GM18502 (cell line): ENCODE data around the gene WDHD1.
"Not testable (repeated sequence)": the region's sequence is repeated elsewhere in the genome, so short reads cannot be mapped to it uniquely, and the experiment has no call there.

ENCODE experiments used
- ATAC-seq: cut with Tn5 transposase; IDR thresholded peaks from one replicate; pipeline ENCODE4 v1.9.1; 2021; ENCODE audit warnings: mild to moderate bottlenecking; ENCODE audit not compliant: unreplicated experiment, poor library complexity

WDHD1 gene

DNA sequence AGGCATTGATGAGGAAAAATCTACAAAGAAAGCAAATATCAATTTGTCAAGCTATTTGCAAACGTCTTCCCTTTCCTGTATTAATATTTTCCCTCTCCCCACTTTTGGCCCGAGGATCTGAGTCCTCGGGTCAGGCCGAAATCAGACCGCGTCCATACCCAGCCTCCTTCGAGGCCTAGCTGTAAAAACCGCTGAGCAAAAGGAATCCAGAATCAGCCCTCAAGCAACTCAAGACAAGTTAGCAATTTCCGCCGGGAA lies 24.2 kb upstream of the WDHD1 start:
- ATAC-seq: peak; percentile 32

- no peak for ATAC-seq
Measured at GRCh38 chr14:55048900-55049436, 22.1 kb upstream of the WDHD1 start.

GRCh38 chr14:55047301-55048053 lies 20.6 kb upstream of the WDHD1 start:
- no peak for ATAC-seq

- ATAC-seq: no peak
Measured at GRCh38 chr14:55045087-55045486, 18.2 kb upstream of the WDHD1 start.

GRCh38 chr14:55043528-55043927 lies 16.6 kb upstream of the WDHD1 start:
- ATAC-seq: no peak

DNA sequence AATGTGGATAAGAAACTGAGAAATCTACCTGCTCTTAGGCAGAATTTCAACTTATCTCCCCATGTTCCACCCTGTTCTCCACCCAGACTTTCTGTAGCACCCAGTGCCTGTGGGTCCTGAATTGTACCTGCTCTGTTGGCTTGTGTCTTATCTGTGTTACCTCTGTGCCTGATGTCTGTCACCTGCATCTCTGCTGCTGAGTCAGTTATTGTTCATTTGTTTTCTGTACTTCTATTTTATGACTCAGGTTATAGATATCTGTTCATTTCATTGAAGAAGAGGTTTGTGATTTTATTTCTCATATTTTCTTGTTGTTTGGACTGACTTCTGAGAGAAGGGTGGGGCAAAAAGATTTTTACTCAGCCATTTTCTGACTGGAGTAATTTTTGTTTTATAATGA lies 11.8 kb upstream of the WDHD1 start:
- ATAC-seq: no peak

DNA sequence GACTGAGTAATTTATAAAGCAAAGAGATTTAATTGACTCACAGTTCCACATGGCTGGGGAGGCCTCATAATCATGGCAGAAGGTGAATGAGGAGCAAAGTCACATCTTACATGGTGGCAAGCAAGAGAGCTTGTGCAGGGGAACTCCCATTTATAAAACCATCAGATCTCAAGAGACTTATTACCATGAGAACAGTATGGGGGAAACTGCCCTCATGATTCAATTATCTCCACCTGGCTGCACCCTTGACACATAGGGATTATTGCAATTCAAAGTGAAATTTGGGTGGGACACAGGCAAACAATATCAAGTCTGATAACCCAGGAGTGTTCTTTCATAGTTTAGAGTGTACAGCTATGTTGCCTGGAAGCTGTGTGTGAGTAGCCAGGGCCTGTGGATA lies 11.1 kb upstream of the WDHD1 start:
- ATAC-seq: not testable (repeated sequence)

DNA sequence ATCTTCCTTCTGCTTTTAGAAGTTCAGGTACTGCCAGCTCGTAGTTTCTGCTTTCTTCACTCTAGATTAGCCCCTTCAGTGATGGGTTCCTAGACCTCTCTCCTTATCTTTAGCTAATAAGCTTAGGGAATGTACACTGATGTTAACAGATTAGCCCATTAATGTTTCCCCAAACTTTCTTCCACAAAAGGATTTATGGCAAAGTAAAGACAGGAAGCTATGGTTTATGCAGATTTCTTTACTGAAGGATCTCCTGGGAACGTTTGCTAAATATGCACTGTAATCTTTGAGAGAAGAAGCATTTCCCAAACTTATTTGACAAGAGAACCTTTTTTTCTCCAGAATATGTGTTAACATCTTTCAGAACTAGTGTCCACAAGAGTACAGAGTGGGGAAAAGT lies 4.3 kb upstream of the WDHD1 start:
- no peak for ATAC-seq

- no peak for ATAC-seq
Measured at GRCh38 chr14:55028476-55028875, 1.6 kb upstream of the WDHD1 start.

- no peak for ATAC-seq
Measured at GRCh38 chr14:55028066-55028465, 1.2 kb upstream of the WDHD1 start.

DNA sequence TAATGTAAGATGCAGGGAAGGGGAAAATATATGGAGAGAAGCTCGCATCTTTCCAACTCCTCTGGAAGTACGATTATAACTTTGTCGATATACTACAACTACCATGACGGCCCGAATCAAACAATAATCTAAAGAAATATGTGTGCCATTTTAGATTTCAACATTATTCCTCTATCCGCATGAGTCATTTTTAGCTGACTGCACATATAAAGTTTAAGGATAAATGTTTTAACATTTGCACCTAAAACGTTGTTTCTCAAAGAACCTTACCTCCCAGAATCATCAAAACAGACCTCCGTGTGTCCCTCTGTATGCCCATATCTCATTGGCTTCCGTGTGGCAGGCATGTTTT lies 482 bp downstream of the WDHD1 start:
- ATAC-seq: no peak

DNA sequence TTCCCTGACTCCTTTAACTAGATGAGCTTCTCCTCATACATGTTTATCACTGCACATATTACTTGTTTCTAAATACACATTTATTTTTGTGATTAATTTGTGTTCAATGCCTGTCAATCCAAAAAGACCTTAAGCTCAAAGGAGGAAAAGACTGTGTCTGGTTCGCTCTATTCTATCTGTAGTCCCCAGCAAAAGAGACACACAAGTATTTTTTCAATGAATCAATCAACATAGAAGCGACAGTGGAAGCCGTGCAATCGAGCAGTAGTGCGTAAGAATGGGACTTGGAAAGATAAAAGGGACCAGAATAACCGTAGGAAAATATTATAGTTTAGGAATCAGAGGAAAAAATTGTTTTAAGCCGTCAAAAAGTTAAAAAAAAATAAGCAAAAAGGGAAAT lies 951 bp downstream of the WDHD1 start:
- ATAC-seq: no peak

- ATAC-seq: not testable (repeated sequence)
Measured at GRCh38 chr14:55024365-55024764, 2.5 kb downstream of the WDHD1 start.

DNA sequence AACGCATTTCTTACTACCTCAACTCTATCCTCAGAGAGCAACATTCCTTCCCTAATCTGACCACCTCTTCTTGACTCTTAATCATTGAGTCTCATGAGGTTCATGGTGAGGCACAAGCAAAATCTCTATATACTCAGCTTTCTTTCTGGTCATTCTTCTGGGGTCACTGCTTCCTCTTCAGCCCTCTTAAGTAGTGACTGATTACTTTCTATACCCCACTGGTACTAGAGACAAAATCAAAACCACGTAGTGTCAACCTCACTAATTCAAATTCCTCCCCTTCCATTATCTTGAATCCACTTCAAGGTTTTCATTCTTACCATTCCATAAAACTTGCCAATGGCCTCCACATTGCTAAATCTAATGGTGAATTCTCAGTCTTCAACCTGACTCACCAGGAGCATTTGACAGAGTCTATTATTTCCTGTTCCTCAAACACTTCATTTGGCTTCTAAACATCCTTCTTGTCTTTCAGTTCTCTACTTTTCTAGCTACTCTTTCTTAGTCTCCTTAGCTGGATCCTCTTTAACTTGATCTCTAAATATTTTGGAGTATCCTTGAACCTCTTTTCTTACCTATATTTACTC lies 6.8 kb downstream of the WDHD1 start:
- no peak for ATAC-seq

GRCh38 chr14:55015006-55015405 lies 11.9 kb downstream of the WDHD1 start:
- no peak for ATAC-seq

DNA sequence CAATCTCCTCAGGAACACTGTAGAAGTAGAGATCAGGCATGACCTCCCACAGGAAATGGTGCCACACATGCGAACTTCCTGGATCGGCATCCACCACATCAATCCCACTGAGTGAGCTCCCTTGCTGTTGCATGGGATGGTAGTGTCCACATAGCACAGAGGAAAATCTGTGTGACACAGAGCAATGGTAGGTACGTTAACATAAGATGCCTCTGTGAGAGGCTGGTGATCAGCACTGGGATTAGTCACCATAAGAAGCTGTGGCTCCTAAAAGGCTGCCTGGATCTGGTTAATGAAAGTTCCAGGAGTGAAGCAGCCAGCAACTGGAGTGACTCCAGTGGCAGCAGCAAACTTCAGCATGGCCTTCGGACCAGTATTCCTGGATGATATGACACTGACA lies 21.8 kb downstream of the WDHD1 start:
- no peak for ATAC-seq

- no peak for ATAC-seq
Measured at GRCh38 chr14:55000381-55000780, 26.5 kb downstream of the WDHD1 start.

DNA sequence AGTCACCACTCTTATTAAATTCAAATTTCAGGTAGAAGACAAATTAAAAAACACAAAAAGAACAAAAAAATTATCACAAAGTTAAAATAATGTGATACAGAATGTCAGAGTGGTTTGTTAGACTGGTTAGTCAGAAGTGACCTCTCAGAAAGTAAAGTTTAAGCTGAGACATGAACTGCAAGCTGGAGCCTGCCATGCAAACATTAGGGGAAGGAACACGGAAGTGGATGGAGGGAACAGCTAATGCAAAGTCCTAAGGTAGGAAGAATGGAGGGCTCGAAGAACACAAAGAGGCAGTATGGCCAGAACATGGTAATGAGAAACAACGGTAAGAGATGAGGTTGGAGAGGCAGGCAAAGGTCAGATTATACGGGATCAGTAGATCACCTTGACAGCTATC lies 41.7 kb downstream of the WDHD1 start:
- no peak for ATAC-seq

DNA sequence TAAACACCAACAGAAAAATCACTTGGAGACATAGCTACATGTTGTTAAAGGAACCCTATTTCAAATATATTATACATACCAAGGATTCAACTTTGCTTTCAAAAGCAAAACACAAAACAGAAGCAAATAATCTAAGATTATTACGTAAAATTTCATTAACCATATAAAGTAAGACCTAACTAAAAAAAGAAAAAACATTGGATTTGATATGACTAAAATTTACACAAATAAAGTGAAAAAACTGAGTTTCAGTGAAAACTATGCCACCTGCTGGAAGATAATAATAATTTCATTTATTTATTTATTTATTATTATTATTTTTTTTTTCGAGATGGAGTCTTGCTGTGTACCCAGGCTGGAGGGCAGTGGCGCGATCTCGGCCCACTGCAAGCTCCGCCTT lies 45.2 kb downstream of the WDHD1 start:
- no peak for ATAC-seq

- ATAC-seq: no peak
Measured at GRCh38 chr14:54979039-54979438, 47.9 kb downstream of the WDHD1 start.

- ATAC-seq: no peak
Measured at GRCh38 chr14:54976316-54976715, 50.6 kb downstream of the WDHD1 start.

GRCh38 chr14:54975856-54976255 lies 51.0 kb downstream of the WDHD1 start:
- no peak for ATAC-seq
